A549 treated with Hydrocortisone at 1 μM for 4 hours (cell line): ENCODE data around the gene COX4I2. TPM values are rescaled to one million over a fixed set of nuclear protein-coding genes. Genes with fewer than 3 reads are reported as not detected.

Experiments
- total RNA-seq: library from RNA; stranded (reverse); fragments of 200-300 nt; extraction: Qiagen RNA extraction; gene quantifications from 5 replicates; pipeline ENCODE4 v1.2.3, GENCODE V29; 2022

The COX4I2 gene
- total RNA-seq = not detected in 5 replicates

GRCh38 chr20:31637660-31638059 is at the start of gene COX4I2:
Gene COX4I2 (plus strand): TSS chr20:31637912. CDS start chr20:31639018, 1,106 bp downstream.

GRCh38 chr20:31605031-31605901 is 32.4 kb upstream of the COX4I2 start, which contains the start of gene ID1:
Gene ID1 (plus strand): TSS chr20:31605289. CDS start chr20:31605388, 99 bp downstream.

Other genes starting within 250 kb of the COX4I2 start
- not detected in 5 replicates for gene DEFB119, start 247.3 kb upstream of the COX4I2 start, total RNA-seq
- gene DEFB121, start 231.7 kb upstream of the COX4I2 start, total RNA-seq = not detected in 5 replicates
- not detected in 5 replicates for gene DEFB123, start 197.3 kb upstream of the COX4I2 start, total RNA-seq
- 0.38 to 1.1 TPM (median 0.76 TPM) in 3 of 5 replicates, not detected in the others for gene DEFB124, start 162.8 kb upstream of the COX4I2 start, total RNA-seq
- gene REM1, start 162.6 kb upstream of the COX4I2 start, total RNA-seq = 0.67 to 0.99 TPM (median 0.78 TPM) in 5 replicates
- gene HM13, start 123.5 kb upstream of the COX4I2 start, total RNA-seq = 201 to 262 TPM (median 242 TPM) in 5 replicates
- gene ID1, start 32.6 kb upstream of the COX4I2 start, total RNA-seq = 338 to 530 TPM (median 447 TPM) in 5 replicates
- 276 to 351 TPM (median 289 TPM) in 5 replicates for gene BCL2L1, start 85.0 kb downstream of the COX4I2 start, total RNA-seq
- gene TPX2, start 101.4 kb downstream of the COX4I2 start, total RNA-seq = 97.7 to 131 TPM (median 102 TPM) in 5 replicates
- gene MYLK2, start 181.4 kb downstream of the COX4I2 start, total RNA-seq = 0.52 to 0.66 TPM (median 0.58 TPM) in 5 replicates
- 0.20 to 0.42 TPM (median 0.39 TPM) in 5 replicates for gene FOXS1, start 207.7 kb downstream of the COX4I2 start, total RNA-seq
- gene DUSP15, start 232.6 kb downstream of the COX4I2 start, total RNA-seq = 0.39 to 1.0 TPM (median 0.83 TPM) in 5 replicates
- 0.05 to 0.18 TPM (median 0.08 TPM) in 5 replicates for gene TTLL9, start 232.7 kb downstream of the COX4I2 start, total RNA-seq